ENCODE data around the gene UCHL5.

Gene UCHL5

GRCh38 chr1:192966073-192966472 is 93.1 kb downstream of the UCHL5 start:
- DNase-seq (ENCODE audit: low read depth), result no peak

- no peak for DNase-seq (ENCODE audit: low read depth)
These were observed 96.3 kb downstream of the UCHL5 start for GRCh38 chr1:192962901-192963300.

All from stimulated activated CD8-positive, alpha-beta memory T cell treated with anti-CD3 and anti-CD28 coated beads, Interleukin-12 subunit alpha, Interleukin-12 subunit beta, amount 100 ng/mL, for 4 hours (primary cell).